Upper lobe of left lung (tissue), 4 donors: ENCODE data around the gene BACE2.

Source experiments
- POLR2AphosphoS5 ChIP-seq, 2 donors: sonication (generic); formaldehyde crosslinking; IDR thresholded peaks; one replicate each; pipeline ENCODE4 v1.5.1; 2017; ENCODE audit warnings: antibody characterized with exemption in 2 of 2
- TF ChIP-seq, protein P1 (sequence below), 6 experiments: fragments of 450-650 bp in 4 of 6; fragments of 200-600 bp in 2 of 6; sonication (generic) in 2 of 6; IDR thresholded peaks; one replicate each; pipeline ENCODE4 v1.5.1; 2016 to 2019; ENCODE audit warnings: antibody characterized with exemption in 6 of 6

DNA sequence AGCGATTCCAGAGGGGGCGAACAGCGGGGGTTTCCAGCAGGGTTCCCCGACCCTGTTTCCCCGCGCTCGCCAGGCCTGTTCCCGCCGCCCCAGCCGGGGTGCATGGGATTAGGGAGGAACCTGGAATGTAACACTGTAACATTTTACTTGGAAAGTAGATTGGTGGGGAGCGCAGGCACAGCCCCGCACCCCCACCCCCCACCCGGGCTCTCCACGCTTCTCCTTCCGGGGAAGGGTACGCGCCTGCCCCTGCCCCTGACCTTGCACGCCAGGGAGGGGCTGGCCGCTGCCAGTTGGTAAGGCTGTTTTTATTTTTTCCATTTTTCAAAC lies 149.1 kb downstream of the BACE2 start:
- TF ChIP-seq, protein P1, sequence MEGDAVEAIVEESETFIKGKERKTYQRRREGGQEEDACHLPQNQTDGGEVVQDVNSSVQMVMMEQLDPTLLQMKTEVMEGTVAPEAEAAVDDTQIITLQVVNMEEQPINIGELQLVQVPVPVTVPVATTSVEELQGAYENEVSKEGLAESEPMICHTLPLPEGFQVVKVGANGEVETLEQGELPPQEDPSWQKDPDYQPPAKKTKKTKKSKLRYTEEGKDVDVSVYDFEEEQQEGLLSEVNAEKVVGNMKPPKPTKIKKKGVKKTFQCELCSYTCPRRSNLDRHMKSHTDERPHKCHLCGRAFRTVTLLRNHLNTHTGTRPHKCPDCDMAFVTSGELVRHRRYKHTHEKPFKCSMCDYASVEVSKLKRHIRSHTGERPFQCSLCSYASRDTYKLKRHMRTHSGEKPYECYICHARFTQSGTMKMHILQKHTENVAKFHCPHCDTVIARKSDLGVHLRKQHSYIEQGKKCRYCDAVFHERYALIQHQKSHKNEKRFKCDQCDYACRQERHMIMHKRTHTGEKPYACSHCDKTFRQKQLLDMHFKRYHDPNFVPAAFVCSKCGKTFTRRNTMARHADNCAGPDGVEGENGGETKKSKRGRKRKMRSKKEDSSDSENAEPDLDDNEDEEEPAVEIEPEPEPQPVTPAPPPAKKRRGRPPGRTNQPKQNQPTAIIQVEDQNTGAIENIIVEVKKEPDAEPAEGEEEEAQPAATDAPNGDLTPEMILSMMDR (IDR thresholded peaks at IDR 0.05), result no peak
- no peak for TF ChIP-seq POLR2AphosphoS5 (IDR thresholded peaks at IDR 0.05)
